Measurements from ENCODE around the gene PALM.
"Not testable (repeated sequence)": the region's sequence is repeated elsewhere in the genome, so short reads cannot be mapped to it uniquely, and the experiment has no call there.

Gene PALM

GRCh38 chr19:742540-743075, 33.9 kb downstream of the PALM start:
- Mint-ChIP-seq H3K36me3 (ENCODE audit: low read depth) (peaks cover 21% of the 10 kb centered on the region), H3K4me1 (peaks cover 8% of the 10 kb centered on the region), H3K9me3 (peaks cover 9% of the 10 kb centered on the region), H3K4me3 (no peak overlapping the region), H3K27me3 (ENCODE audit: low read depth) (no peaks in the 10 kb centered on the region), H3K27ac (no peak overlapping the region)
- no peak for TF ChIP-seq CTCF (IDR thresholded peaks at IDR 0.05; ENCODE audit: unreplicated experiment in 3 of 3)

- Mint-ChIP-seq H3K36me3 (ENCODE audit: low read depth) (peaks cover 28% of the 10 kb centered on the region), H3K27me3 (ENCODE audit: low read depth) (no peaks in the 10 kb centered on the region), H3K9me3 (peaks cover 9% of the 10 kb centered on the region), H3K27ac (peak overlapping the region; percentile 57 to 93 (median 85)), H3K4me3 (no peak overlapping the region), H3K4me1 (peaks cover 8% of the 10 kb centered on the region)
- TF ChIP-seq CTCF (IDR thresholded peaks at IDR 0.05; ENCODE audit: unreplicated experiment in 3 of 3): no peak
Measured at GRCh38 chr19:743168-743687, 34.5 kb downstream of the PALM start.

- H3K4me3 Mint-ChIP-seq; H3K27me3 Mint-ChIP-seq (ENCODE audit: low read depth); H3K9me3 Mint-ChIP-seq; H3K4me1 Mint-ChIP-seq; H3K27ac Mint-ChIP-seq: not testable (repeated sequence)
- H3K36me3 Mint-ChIP-seq (ENCODE audit: low read depth): peaks cover 32% of the 10 kb centered on the region
Measured at GRCh38 chr19:745138-745537, 36.4 kb downstream of the PALM start.

- Mint-ChIP-seq H3K36me3 (ENCODE audit: low read depth) (peaks cover 32% of the 10 kb centered on the region), H3K4me1 (peaks cover 8% of the 10 kb centered on the region), H3K9me3 (peaks cover 9% of the 10 kb centered on the region)
Measured at GRCh38 chr19:746208-746819, 37.6 kb downstream of the PALM start.

GRCh38 chr19:746956-747355, 38.2 kb downstream of the PALM start:
- H3K36me3 Mint-ChIP-seq (ENCODE audit: low read depth): peaks cover 32% of the 10 kb centered on the region
- TF ChIP-seq CTCF (IDR thresholded peaks at IDR 0.05; ENCODE audit: unreplicated experiment in 3 of 3): no peak

More at GRCh38 chr19:746208-746819, 37.6 kb downstream of the PALM start:
- Mint-ChIP-seq H3K27ac (no peak overlapping the region), H3K4me3 (no peak overlapping the region), H3K27me3 (ENCODE audit: low read depth) (no peaks in the 10 kb centered on the region)
- TF ChIP-seq CTCF (IDR thresholded peaks at IDR 0.05; ENCODE audit: unreplicated experiment in 3 of 3): no peak

GRCh38 chr19:747432-748273, 38.9 kb downstream of the PALM start:
- no peak overlapping the region for H3K27ac Mint-ChIP-seq
- H3K9me3 Mint-ChIP-seq: peaks cover 9% of the 10 kb centered on the region
- H3K27me3 Mint-ChIP-seq (ENCODE audit: low read depth): no peaks in the 10 kb centered on the region
- H3K4me1 Mint-ChIP-seq: peaks cover 8% of the 10 kb centered on the region
- peaks cover 32% of the 10 kb centered on the region for H3K36me3 Mint-ChIP-seq (ENCODE audit: low read depth)
- H3K4me3 Mint-ChIP-seq: no peak overlapping the region
- TF ChIP-seq CTCF (IDR thresholded peaks at IDR 0.05; ENCODE audit: unreplicated experiment in 3 of 3): no peak

More at GRCh38 chr19:746956-747355, 38.2 kb downstream of the PALM start:
- Mint-ChIP-seq H3K4me3 (no peak overlapping the region), H3K4me1 (peaks cover 8% of the 10 kb centered on the region), H3K27ac (no peak overlapping the region), H3K9me3 (peaks cover 9% of the 10 kb centered on the region), H3K27me3 (ENCODE audit: low read depth) (no peaks in the 10 kb centered on the region)

Measured in nephron (organoid).